K562 (cell line): ENCODE measurements around the gene ARHGAP42. TPM values are rescaled to one million over a fixed set of nuclear protein-coding genes. Genes with fewer than 3 reads are reported as not detected.

Source experiments
- EP300 ChIP-seq: IDR thresholded peaks from 2 replicates; pipeline ENCODE4 v1.6.1; 2012; ENCODE audit warnings: low read length, improper control_type of control experiment
- HBP1 ChIP-seq: fragments of 450-650 bp; formaldehyde crosslinking; IDR thresholded peaks from 2 replicates; pipeline ENCODE4 v1.4.0; 2022; ENCODE audit warnings: missing genetic modification characterization
- HMGXB4 ChIP-seq: sonication (generic); formaldehyde crosslinking; IDR thresholded peaks from 2 replicates; pipeline ENCODE4 v1.8.1; 2023; ENCODE audit warnings: mild to moderate bottlenecking, missing genetic modification reagents
- PRDM10 ChIP-seq: fragments of 450-650 bp; IDR thresholded peaks from 2 replicates; pipeline ENCODE4 v1.6.1; 2018; ENCODE audit not compliant: partially characterized antibody
- ZBTB43 ChIP-seq: sonication (generic); formaldehyde crosslinking; IDR thresholded peaks from 2 replicates; pipeline ENCODE4 v1.8.0; 2023; ENCODE audit warnings: mild to moderate bottlenecking, missing genetic modification reagents
- polyA plus RNA-seq, 8 experiments: library from polyadenylated mRNA; depleted of rRNA in 4 of 8; stranded (reverse) in 5 of 8; unstranded in 3 of 8; fragments of >200 nt; fragmentation: Nextera tagmentation in 2 of 8; fragmentation: Illumina TruSeq in 1 of 8; extraction: Ambion mirVana in 2 of 8; extraction: Trizol in 1 of 8; gene quantifications; 2 replicates each; pipeline versions ENCODE4 v1.2.1 to v1.2.3, GENCODE V29; 2011 to 2014; ENCODE audit warnings: inconsistent platforms in 1 of 8, missing spikeins in 1 of 8
- total RNA-seq, 7 experiments: library from RNA; depleted of rRNA in 6 of 7; stranded (reverse); fragments of >200 nt in 6 of 7; fragmentation: Illumina TruSeq in 2 of 7; extraction: Trizol in 2 of 7; gene quantifications; 2 replicates each; pipeline versions ENCODE4 v1.2.1 to v1.2.3, GENCODE V29; 2011 to 2021; ENCODE audit warnings: low replicate concordance in 1 of 7
- TF ChIP-seq, protein P1 (sequence below): sonication (generic); formaldehyde crosslinking; IDR thresholded peaks from 2 replicates; pipeline ENCODE4 v1.8.1; 2023; ENCODE audit warnings: missing genetic modification reagents, mild to moderate bottlenecking, borderline replicate concordance

The ARHGAP42 gene
- total and polyA plus RNA-seq, 9 of the 15 experiments (the other 6 are each of a cell fraction or from before 2014, with no cell fraction given) = 0.95 to 6.1 (median 2.4) TPM

DNA sequence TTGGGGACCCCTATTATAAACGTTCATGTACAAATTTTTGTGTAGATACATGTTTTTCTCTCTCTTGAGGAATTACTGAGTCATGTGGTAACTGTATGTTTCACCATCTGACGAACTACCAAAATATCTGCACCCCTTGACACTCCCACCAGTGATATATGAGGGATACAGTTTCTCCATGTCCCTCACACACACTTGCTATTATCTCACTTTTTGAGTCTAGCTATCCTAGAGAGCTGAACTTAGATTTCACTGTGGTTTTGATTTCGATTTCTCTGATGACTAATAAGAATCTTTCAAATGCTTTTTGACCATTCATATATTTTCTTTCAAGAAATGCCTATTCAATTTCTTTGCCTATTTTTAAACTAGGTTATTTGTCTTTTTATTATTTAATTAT lies 242.3 kb downstream of the ARHGAP42 start (continued):
- TF ChIP-seq, protein P1, sequence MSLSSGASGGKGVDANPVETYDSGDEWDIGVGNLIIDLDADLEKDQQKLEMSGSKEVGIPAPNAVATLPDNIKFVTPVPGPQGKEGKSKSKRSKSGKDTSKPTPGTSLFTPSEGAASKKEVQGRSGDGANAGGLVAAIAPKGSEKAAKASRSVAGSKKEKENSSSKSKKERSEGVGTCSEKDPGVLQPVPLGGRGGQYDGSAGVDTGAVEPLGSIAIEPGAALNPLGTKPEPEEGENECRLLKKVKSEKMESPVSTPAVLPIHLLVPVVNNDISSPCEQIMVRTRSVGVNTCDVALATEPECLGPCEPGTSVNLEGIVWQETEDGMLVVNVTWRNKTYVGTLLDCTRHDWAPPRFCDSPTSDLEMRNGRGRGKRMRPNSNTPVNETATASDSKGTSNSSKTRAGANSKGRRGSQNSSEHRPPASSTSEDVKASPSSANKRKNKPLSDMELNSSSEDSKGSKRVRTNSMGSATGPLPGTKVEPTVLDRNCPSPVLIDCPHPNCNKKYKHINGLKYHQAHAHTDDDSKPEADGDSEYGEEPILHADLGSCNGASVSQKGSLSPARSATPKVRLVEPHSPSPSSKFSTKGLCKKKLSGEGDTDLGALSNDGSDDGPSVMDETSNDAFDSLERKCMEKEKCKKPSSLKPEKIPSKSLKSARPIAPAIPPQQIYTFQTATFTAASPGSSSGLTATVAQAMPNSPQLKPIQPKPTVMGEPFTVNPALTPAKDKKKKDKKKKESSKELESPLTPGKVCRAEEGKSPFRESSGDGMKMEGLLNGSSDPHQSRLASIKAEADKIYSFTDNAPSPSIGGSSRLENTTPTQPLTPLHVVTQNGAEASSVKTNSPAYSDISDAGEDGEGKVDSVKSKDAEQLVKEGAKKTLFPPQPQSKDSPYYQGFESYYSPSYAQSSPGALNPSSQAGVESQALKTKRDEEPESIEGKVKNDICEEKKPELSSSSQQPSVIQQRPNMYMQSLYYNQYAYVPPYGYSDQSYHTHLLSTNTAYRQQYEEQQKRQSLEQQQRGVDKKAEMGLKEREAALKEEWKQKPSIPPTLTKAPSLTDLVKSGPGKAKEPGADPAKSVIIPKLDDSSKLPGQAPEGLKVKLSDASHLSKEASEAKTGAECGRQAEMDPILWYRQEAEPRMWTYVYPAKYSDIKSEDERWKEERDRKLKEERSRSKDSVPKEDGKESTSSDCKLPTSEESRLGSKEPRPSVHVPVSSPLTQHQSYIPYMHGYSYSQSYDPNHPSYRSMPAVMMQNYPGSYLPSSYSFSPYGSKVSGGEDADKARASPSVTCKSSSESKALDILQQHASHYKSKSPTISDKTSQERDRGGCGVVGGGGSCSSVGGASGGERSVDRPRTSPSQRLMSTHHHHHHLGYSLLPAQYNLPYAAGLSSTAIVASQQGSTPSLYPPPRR = no peak
- TF ChIP-seq ZBTB43 (CRISPR knock-in tag) (no peak), HMGXB4 (CRISPR knock-in tag) (no peak), HBP1 (CRISPR knock-in tag) (no peak), PRDM10 (no peak), EP300 (no peak)
- TF ChIP-seq, all 486 proteins: peak for 0
